DND-41 (cell line): ENCODE results near the gene SBNO1.

Experiments
- EZH2 ChIP-seq: IDR thresholded peaks from 3 replicates; pipeline ENCODE4 v1.6.1; 2012; ENCODE audit warnings: borderline replicate concordance, low read depth, mild to moderate bottlenecking, moderate library complexity, low read length, inconsistent platforms; ENCODE audit not compliant: severe bottlenecking
- TF ChIP-seq, protein P1 (sequence below): IDR thresholded peaks from 2 replicates; pipeline ENCODE4 v1.5.1; 2012; ENCODE audit warnings: borderline replicate concordance, low read length, moderate library complexity, mild to moderate bottlenecking; ENCODE audit not compliant: poor library complexity, severe bottlenecking; ENCODE audit errors: extremely low read depth

DNA sequence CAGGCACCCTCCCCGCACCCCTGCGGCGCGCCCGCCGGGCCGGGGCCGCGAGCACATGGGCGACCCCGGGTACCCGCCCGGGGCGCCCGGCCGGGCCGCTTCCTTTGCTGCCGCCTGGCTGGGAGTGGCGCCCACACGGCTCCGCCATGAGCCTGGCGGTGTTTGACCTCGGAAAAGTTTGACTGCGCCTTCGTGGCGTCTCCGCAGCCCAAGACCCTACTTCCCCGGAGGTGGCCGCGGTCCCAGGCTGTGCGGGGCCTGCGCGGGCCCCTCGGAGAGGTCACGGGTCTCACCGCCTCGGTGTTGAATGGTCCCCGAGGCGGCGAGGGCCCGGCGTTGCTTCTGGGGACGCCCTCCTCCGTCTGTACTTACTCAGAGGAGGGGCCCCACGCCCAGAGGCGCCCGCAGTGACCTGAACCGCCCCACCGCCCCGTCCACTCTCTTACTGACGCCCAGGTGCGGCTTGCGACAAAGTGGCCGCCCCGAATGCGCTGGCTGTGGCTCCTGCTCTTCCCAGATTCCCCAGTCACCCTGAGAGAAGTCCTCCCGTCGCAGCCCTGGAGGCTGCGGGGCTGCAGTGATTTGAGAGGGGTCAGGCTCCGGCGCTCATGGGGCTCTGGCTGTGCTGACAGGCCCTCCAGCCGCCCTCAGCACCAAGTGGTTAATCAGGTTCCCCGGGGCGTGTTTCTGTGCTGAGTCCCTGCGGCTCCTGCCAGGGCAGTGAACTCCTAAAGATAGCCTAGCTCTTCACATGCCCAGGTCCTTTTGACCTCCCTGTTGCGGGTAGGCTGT is 25.1 kb upstream of the SBNO1 start:
- TF ChIP-seq, protein P1, sequence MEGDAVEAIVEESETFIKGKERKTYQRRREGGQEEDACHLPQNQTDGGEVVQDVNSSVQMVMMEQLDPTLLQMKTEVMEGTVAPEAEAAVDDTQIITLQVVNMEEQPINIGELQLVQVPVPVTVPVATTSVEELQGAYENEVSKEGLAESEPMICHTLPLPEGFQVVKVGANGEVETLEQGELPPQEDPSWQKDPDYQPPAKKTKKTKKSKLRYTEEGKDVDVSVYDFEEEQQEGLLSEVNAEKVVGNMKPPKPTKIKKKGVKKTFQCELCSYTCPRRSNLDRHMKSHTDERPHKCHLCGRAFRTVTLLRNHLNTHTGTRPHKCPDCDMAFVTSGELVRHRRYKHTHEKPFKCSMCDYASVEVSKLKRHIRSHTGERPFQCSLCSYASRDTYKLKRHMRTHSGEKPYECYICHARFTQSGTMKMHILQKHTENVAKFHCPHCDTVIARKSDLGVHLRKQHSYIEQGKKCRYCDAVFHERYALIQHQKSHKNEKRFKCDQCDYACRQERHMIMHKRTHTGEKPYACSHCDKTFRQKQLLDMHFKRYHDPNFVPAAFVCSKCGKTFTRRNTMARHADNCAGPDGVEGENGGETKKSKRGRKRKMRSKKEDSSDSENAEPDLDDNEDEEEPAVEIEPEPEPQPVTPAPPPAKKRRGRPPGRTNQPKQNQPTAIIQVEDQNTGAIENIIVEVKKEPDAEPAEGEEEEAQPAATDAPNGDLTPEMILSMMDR: no peak
- TF ChIP-seq EZH2: no peak
